CD4-positive, CD25-positive, alpha-beta regulatory T cell (primary cell): Measurements from ENCODE around the gene SFXN5. TPM values are rescaled to one million over a fixed set of nuclear protein-coding genes. Genes with fewer than 3 reads are reported as not detected.
"Not testable (repeated sequence)": the region's sequence is repeated elsewhere in the genome, so short reads cannot be mapped to it uniquely, and the experiment has no call there.

Source experiments
- ATAC-seq, 2 donors: fragments of 150-1000 bp; cut with Tn5 transposase; one replicate each; pipeline ENCODE4 v1.10.0; 2021; ENCODE audit warnings: low read depth in 2 of 2, moderate number of reproducible peaks in 2 of 2, moderate library complexity in 1 of 2
- DNase-seq, 3 donors: peaks; one replicate each; pipeline versions ENCODE4 v3.0.0 to v3.0.0-alpha.2; 2012 to 2022; ENCODE audit warnings: mixed read lengths in 1 of 3
- H3K27ac ChIP-seq: one replicate; pipeline ENCODE4 v1.7.0; 2013; ENCODE audit warnings: mild to moderate bottlenecking, low read length; ENCODE audit not compliant: insufficient read depth, poor library complexity, severe bottlenecking
- H3K27me3 ChIP-seq: one replicate; pipeline ENCODE4 v1.7.0; 2013; ENCODE audit warnings: low read length; ENCODE audit not compliant: control insufficient read depth, insufficient read depth
- H3K36me3 ChIP-seq: one replicate; pipeline ENCODE4 v1.7.0; 2013; ENCODE audit warnings: mild to moderate bottlenecking, low read length, moderate library complexity; ENCODE audit not compliant: control insufficient read depth, insufficient read depth
- H3K4me1 ChIP-seq: 2 replicates; pipeline ENCODE4 v1.7.0; 2013; ENCODE audit warnings: mild to moderate bottlenecking, low read length; ENCODE audit not compliant: insufficient read depth, control insufficient read depth, poor library complexity, severe bottlenecking
- H3K4me3 ChIP-seq: one replicate; pipeline ENCODE4 v1.7.0; 2013; ENCODE audit warnings: low read depth, mild to moderate bottlenecking, low read length, moderate library complexity
- H3K9me3 ChIP-seq, 2 experiments: 1 replicate in 1 of 2; 2 replicates in 1 of 2; pipeline ENCODE4 v1.7.0; 2013; ENCODE audit warnings: low read length in 2 of 2, mild to moderate bottlenecking in 1 of 2, moderate library complexity in 1 of 2; ENCODE audit not compliant: control insufficient read depth in 2 of 2
- H3K27ac Mint-ChIP-seq, 3 donors: one replicate each; pipeline ENCODE4 v1.8.0; 2020 to 2022; ENCODE audit warnings: mild to moderate bottlenecking in 3 of 3, mixed read lengths in 3 of 3, moderate library complexity in 2 of 3
- H3K27me3 Mint-ChIP-seq: one replicate; pipeline ENCODE4 v1.8.0; 2022; ENCODE audit warnings: mild to moderate bottlenecking, mixed read lengths
- H3K36me3 Mint-ChIP-seq: one replicate; pipeline ENCODE4 v1.8.0; 2020; ENCODE audit warnings: mixed read lengths
- H3K4me1 Mint-ChIP-seq, 4 donors: one replicate each; pipeline ENCODE4 v1.8.0; 2020 to 2022; ENCODE audit warnings: mixed read lengths in 4 of 4, mild to moderate bottlenecking in 1 of 4
- H3K4me3 Mint-ChIP-seq, 4 donors: one replicate each; pipeline ENCODE4 v1.8.0; 2020 to 2022; ENCODE audit warnings: mild to moderate bottlenecking in 4 of 4, mixed read lengths in 4 of 4, moderate library complexity in 3 of 4
- H3K9me3 Mint-ChIP-seq, 7 donors: one replicate each; pipeline ENCODE4 v1.8.0; 2020 to 2022; ENCODE audit warnings: mixed read lengths in 7 of 7, mild to moderate bottlenecking in 3 of 7, moderate library complexity in 2 of 7
- polyA plus RNA-seq, 4 donors: library from polyadenylated mRNA; unstranded; fragments of 300-500 nt; fragmentation: Illumina TruSeq; gene quantifications; one replicate each; pipeline ENCODE4 v1.2.3, GENCODE V29; 2021
- total RNA-seq: library from RNA; stranded (reverse); gene quantifications from one replicate; pipeline ENCODE4 v1.2.3, GENCODE V29; 2022

SFXN5 gene
- total RNA-seq, result 8.0 TPM
- polyA plus RNA-seq, result 1 to 10 TPM; 1.0 to 2.0 (median 1.7) TPM

- Mint-ChIP-seq H3K27me3 (no peaks in the 10 kb centered on the region), H3K4me3 (peak within 1 kb of the TSS; percentile 95 to 98 (median 96)), H3K4me1 (peaks cover 5 to 38% (median 19%) of the 10 kb centered on the region in 4 donors), H3K9me3 (no peaks in the 10 kb centered on the region), H3K27ac (peak within 1 kb of the TSS; percentile 67 to 98 (median 96)), H3K36me3 (peaks cover 8% of the 10 kb centered on the region)
- peaks cover 22% of the 10 kb centered on the region for H3K4me1 ChIP-seq
- H3K27me3 ChIP-seq, result no peaks in the 10 kb centered on the region
- DNase-seq (peak; percentile 91 to 95 (median 91)), ATAC-seq (peak; percentile 87 to 88)
- peak within 1 kb of the TSS; percentile 62 for H3K4me3 ChIP-seq
- H3K36me3 ChIP-seq, result no peaks in the 10 kb centered on the region
- H3K9me3 ChIP-seq, result no peaks in the 10 kb centered on the region
- peak within 1 kb of the TSS; percentile 83 for H3K27ac ChIP-seq
These were observed at the start of gene SFXN5 for GRCh38 chr2:73071360-73072128. Gene SFXN5, minus strand, starts transcription at chr2:73071712. Its CDS starts 7 bp downstream, at chr2:73071705.

- H3K36me3 Mint-ChIP-seq, DNase-seq, H3K4me3 Mint-ChIP-seq, H3K4me1 ChIP-seq, H3K4me1 Mint-ChIP-seq, H3K9me3 ChIP-seq, H3K4me3 ChIP-seq, H3K27ac ChIP-seq, H3K9me3 Mint-ChIP-seq, ATAC-seq, H3K36me3 ChIP-seq, H3K27ac Mint-ChIP-seq, H3K27me3 ChIP-seq: not testable (repeated sequence)
- H3K27me3 Mint-ChIP-seq, result peaks cover 21% of the 10 kb centered on the region
These were observed 48.2 kb upstream of the SFXN5 start for GRCh38 chr2:73119611-73120239.

GRCh38 chr2:73117441-73117840 lies 45.9 kb upstream of the SFXN5 start:
- no peaks in the 10 kb centered on the region for H3K9me3 Mint-ChIP-seq

GRCh38 chr2:73116182-73116960 lies 44.9 kb upstream of the SFXN5 start:
- Mint-ChIP-seq H3K36me3 (no peaks in the 10 kb centered on the region), H3K9me3 (no peaks in the 10 kb centered on the region)
- no peak for ATAC-seq

More at GRCh38 chr2:73117441-73117840, 45.9 kb upstream of the SFXN5 start:
- Histone ChIP-seq H3K27ac (no peak overlapping the region), H3K36me3 (no peaks in the 10 kb centered on the region), H3K4me3 (no peak overlapping the region), H3K4me1 (peaks cover 7% of the 10 kb centered on the region), H3K9me3 (no peaks in the 10 kb centered on the region), H3K27me3 (no peaks in the 10 kb centered on the region)
- H3K4me3 Mint-ChIP-seq, result peak overlapping the region in 1 of 4 donors; percentile 46
- no peaks in the 10 kb centered on the region for H3K36me3 Mint-ChIP-seq
- H3K4me1 Mint-ChIP-seq, result peaks cover 0 to 12% (median 4%) of the 10 kb centered on the region in 4 donors
- DNase-seq (no peak), ATAC-seq (no peak)
- H3K27me3 Mint-ChIP-seq, result peaks cover 6% of the 10 kb centered on the region
- H3K27ac Mint-ChIP-seq, result no peak overlapping the region

GRCh38 chr2:73114273-73114867 lies 42.9 kb upstream of the SFXN5 start:
- H3K4me3 ChIP-seq, result peak overlapping the region; percentile 19
- Mint-ChIP-seq H3K27me3 (peaks cover 6% of the 10 kb centered on the region), H3K36me3 (no peaks in the 10 kb centered on the region), H3K4me3 (peak overlapping the region; percentile 64 to 94 (median 78)), H3K27ac (peak overlapping the region; percentile 65 to 80 (median 70)), H3K4me1 (peaks cover 5 to 37% (median 23%) of the 10 kb centered on the region in 4 donors), H3K9me3 (no peaks in the 10 kb centered on the region)
- H3K9me3 ChIP-seq, result no peaks in the 10 kb centered on the region
- DNase-seq, result no peak
- H3K36me3 ChIP-seq, result no peaks in the 10 kb centered on the region
- H3K27ac ChIP-seq, result peak overlapping the region; percentile 73
- H3K27me3 ChIP-seq, result no peaks in the 10 kb centered on the region
- ATAC-seq, result no peak
- peaks cover 33% of the 10 kb centered on the region for H3K4me1 ChIP-seq

More at GRCh38 chr2:73116182-73116960, 44.9 kb upstream of the SFXN5 start:
- Histone ChIP-seq H3K4me1 (peaks cover 17% of the 10 kb centered on the region), H3K9me3 (no peaks in the 10 kb centered on the region), H3K4me3 (no peak overlapping the region), H3K36me3 (no peaks in the 10 kb centered on the region), H3K27ac (no peak overlapping the region), H3K27me3 (no peaks in the 10 kb centered on the region)
- Mint-ChIP-seq H3K27ac (no peak overlapping the region), H3K4me1 (peaks cover 0 to 19% (median 9%) of the 10 kb centered on the region in 4 donors), H3K27me3 (peaks cover 10% of the 10 kb centered on the region), H3K4me3 (peak overlapping the region in 1 of 4 donors; percentile 46)
- no peak for DNase-seq

GRCh38 chr2:73112913-73113854 lies 41.7 kb upstream of the SFXN5 start, which contains the start of gene RAB11FIP5:
Gene RAB11FIP5, minus strand, starts transcription at chr2:73112948. Its CDS starts 171 bp downstream, at chr2:73112777.
- Histone ChIP-seq H3K4me3 (peak within 1 kb of the TSS; percentile 66), H3K9me3 (no peaks in the 10 kb centered on the region), H3K27me3 (no peaks in the 10 kb centered on the region), H3K27ac (peak within 1 kb of the TSS; percentile 73), H3K36me3 (no peaks in the 10 kb centered on the region), H3K4me1 (peaks cover 37% of the 10 kb centered on the region)
- Mint-ChIP-seq H3K36me3 (no peaks in the 10 kb centered on the region), H3K9me3 (no peaks in the 10 kb centered on the region), H3K4me1 (peaks cover 5 to 44% (median 28%) of the 10 kb centered on the region in 4 donors), H3K4me3 (peak within 1 kb of the TSS; percentile 88 to 99 (median 94)), H3K27ac (peak within 1 kb of the TSS in 2 of 3 donors; percentile 83 to 91), H3K27me3 (peaks cover 6% of the 10 kb centered on the region)
- DNase-seq, result peak; percentile 76 to 84 (median 81)
- peak; percentile 88 to 89 for ATAC-seq
